RWPE1 (cell line): ENCODE results near the gene UXS1.

Experiments used
- CTCF ChIA-PET: fragments of 350-600 bp; sonication (Branson Sonifier 250); formaldehyde crosslinking; extraction: SDS; loops from one replicate; lab custom pipeline; 2021; lab: Yijun Ruan, JAX
- POLR2A ChIA-PET: fragments of 400-600 bp; formaldehyde crosslinking; extraction: SDS; loops from one replicate; lab custom pipeline; 2020; ENCODE audit warnings: antibody characterized with exemption; ENCODE audit not compliant: low non-redundant PET; lab: Yijun Ruan, JAX
- DNase-seq: peaks from one replicate; pipeline ENCODE4 v3.0.0; 2012; ENCODE audit warnings: low spot score
- H3K27ac ChIP-seq: fragments of 450-650 bp; 2 replicates; pipeline ENCODE4 v1.5.1; 2017
- TF ChIP-seq, protein P1 (sequence below): fragments of 450-650 bp; conservative IDR thresholded peaks from 2 replicates; pipeline ENCODE4 v1.5.1; 2017; ENCODE audit warnings: low read depth, mild to moderate bottlenecking

Gene UXS1

DNA sequence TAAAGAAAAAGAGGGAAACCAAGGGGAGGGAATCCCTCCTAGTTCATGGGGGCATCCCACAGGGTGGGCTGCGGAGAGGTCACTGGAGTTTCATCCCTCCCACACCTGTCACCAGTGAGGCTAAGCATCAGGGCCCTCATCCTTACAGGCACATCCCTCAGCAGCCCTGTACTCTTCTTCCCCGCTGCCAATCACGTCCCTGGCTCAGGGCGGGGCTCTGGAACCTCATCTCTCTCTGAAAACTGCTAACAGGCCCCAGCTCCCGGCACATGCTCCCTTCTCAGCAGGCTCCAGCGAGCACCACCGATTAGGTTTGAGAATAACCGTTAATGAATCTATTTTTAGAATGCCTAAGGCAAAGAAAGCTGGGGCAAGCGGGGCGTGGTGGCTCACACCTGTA, 13.0 kb downstream of the UXS1 start:
- CTCF ChIA-PET, result no interaction called here
- TF ChIP-seq, protein P1, sequence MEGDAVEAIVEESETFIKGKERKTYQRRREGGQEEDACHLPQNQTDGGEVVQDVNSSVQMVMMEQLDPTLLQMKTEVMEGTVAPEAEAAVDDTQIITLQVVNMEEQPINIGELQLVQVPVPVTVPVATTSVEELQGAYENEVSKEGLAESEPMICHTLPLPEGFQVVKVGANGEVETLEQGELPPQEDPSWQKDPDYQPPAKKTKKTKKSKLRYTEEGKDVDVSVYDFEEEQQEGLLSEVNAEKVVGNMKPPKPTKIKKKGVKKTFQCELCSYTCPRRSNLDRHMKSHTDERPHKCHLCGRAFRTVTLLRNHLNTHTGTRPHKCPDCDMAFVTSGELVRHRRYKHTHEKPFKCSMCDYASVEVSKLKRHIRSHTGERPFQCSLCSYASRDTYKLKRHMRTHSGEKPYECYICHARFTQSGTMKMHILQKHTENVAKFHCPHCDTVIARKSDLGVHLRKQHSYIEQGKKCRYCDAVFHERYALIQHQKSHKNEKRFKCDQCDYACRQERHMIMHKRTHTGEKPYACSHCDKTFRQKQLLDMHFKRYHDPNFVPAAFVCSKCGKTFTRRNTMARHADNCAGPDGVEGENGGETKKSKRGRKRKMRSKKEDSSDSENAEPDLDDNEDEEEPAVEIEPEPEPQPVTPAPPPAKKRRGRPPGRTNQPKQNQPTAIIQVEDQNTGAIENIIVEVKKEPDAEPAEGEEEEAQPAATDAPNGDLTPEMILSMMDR, result no peak
- DNase-seq, result no peak
- POLR2A ChIA-PET, result no interaction called here
- H3K27ac ChIP-seq, result no peak overlapping the region

DNA sequence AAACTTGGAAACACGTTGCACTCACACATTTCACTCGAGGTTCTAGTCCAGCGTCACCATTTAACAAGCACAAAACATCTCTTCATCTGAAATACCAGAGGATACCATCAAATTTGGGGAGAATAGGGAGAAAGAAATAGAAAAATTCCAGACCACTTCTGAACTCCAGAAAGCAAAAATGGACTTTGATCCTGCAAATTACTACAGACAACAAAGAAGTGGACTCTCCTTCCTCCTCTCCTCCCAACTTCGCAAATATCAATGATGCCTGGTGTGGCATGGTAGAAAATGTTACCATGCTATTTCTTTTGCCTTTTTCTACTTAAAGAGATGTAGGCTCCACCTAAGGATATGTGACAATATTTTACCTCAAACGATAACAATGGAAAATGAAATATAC, 13.5 kb downstream of the UXS1 start:
- ChIA-PET POLR2A (no interaction called here), CTCF (no interaction called here)
- DNase-seq, result no peak
- H3K27ac ChIP-seq, result no peak overlapping the region
- TF ChIP-seq, protein P1, result no peak

GRCh38 chr2:106178716-106179115, 15.4 kb downstream of the UXS1 start:
- TF ChIP-seq, protein P1, result no peak

DNA sequence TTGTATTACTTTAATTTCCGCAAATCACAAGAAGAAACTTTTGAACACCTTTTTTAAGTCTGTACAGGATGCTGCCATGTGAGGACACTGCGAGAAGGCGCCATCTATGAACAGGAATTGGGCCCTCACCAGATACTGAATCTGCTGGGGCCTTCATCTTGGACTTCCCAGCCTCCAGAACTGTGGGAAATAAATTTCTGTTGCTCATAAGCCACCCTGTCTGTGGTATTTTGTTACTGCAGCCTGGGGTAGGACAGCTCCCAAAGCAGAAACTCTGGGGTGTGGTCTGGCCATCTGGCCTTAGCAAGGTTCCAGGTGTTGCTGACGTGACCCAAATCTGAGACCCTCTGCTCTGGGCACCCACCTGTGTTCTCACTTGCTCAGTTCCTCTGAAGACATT, 16.5 kb downstream of the UXS1 start:
- H3K27ac ChIP-seq, result no peak overlapping the region
- ChIA-PET CTCF (interaction anchor here (0.5 kb wide), 1 partner anchor 670 kb away, joined by 3 read pairs; no protein-coding TSS in a partner anchor), POLR2A (no interaction called here)
- TF ChIP-seq, protein P1, result no peak
- DNase-seq, result no peak

More at GRCh38 chr2:106178716-106179115, 15.4 kb downstream of the UXS1 start:
- DNase-seq, result no peak
- ChIA-PET POLR2A (no interaction called here), CTCF (no interaction called here)
- H3K27ac ChIP-seq, result no peak overlapping the region

DNA sequence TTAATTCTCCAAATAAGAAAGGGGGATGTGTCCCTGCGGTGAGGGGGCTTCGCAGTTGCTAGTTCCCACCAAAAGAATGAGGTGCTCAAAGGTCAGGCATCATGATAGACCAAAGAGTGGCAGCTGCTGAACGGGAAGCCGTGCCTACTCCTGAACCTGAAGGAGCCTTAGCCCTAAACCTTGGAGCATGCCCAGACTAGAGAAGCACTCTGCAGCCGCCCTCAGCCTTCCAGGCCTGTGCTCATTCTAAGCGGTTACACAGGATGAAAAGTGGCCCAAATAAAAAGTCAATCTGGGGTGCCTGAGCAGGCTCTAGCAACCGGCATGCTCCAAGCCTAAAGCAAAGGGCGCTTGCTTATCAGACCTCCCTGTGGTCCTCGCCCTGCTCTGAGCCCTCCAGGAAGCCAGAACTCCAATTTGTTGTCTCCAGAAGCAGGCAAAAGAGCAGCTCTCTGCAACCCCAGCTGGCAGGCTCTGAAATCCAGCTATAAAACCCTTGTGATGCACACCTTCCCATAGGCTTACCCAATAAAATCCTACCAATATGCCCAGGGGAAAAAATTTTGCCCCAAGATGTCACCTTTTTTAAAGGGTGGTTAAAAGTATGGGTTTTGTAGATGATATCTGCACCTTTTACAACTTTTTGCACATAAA, 17.5 kb downstream of the UXS1 start:
- ChIA-PET POLR2A (no interaction called here), CTCF (no interaction called here)
- 0 out of 2 replicates have a peak overlapping the region, but pooled peaks have one; percentile 26 for H3K27ac ChIP-seq
- TF ChIP-seq, protein P1, result no peak
- DNase-seq, result no peak

DNA sequence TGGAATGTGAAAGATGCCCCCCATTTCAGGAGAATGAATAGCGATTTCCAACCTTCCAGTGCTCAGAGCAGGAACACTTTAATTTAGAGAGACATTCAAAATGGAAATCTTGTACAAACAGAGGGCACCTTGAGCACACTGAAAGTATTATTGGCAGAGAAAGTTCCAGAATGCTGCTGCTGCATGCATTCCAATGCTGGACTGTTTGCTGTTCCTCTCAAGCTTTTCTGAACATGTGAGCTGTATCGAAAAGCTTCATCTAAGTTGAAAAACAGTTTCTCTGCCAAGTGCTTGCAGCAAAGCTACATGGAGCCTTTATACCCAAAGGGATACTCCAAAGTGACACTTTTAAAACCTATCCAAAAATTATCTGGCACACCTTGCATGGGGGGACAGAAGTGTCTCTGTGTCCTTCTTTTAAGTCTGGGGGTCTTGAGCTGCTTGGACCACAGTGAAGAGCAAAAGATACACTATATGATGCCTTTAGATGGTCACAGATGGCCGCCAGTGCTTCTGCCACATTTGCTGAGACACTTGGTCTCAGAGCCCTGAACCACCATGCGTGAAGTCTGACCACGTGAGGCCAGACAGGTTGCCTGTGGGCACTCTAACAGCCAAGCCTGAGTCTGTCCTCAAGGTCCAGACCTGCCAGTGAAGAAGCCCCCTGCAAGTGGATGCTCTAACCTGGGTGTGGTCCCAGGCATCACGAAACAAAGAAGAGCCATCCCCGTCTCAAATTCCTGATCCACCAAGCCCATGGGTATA, 18.8 kb downstream of the UXS1 start:
- DNase-seq, result no peak
- TF ChIP-seq, protein P1, result no peak
- H3K27ac ChIP-seq, result no peak overlapping the region
- CTCF ChIA-PET, result no interaction called here
- POLR2A ChIA-PET, result no interaction called here
